Central memory CD8-positive, alpha-beta T cell (primary cell): ENCODE data around the gene KLRF1.

ENCODE experiments used
- ATAC-seq: fragments of 150-1000 bp; cut with Tn5 transposase; replicated peaks from 2 replicates; pipeline ENCODE4 v1.10.0; 2022; ENCODE audit warnings: mild to moderate bottlenecking, moderate FRiP score, moderate number of reproducible peaks; ENCODE audit not compliant: poor library complexity, severe bottlenecking; ENCODE audit errors: extremely low read depth
- DNase-seq, 2 donors: peaks; one replicate each; pipeline ENCODE4 v3.0.0; 2021; ENCODE audit warnings: low spot score in 2 of 2
- H3K27ac Mint-ChIP-seq: one replicate; pipeline ENCODE4 v1.8.0; 2022; ENCODE audit warnings: low read depth, mild to moderate bottlenecking, moderate library complexity, mixed read lengths
- H3K27me3 Mint-ChIP-seq: one replicate; pipeline ENCODE4 v1.8.0; 2022; ENCODE audit warnings: mixed read lengths
- H3K36me3 Mint-ChIP-seq: one replicate; pipeline ENCODE4 v1.8.0; 2022; ENCODE audit warnings: mild to moderate bottlenecking, moderate library complexity, mixed read lengths; ENCODE audit not compliant: insufficient read depth
- H3K4me1 Mint-ChIP-seq: one replicate; pipeline ENCODE4 v1.8.0; 2022; ENCODE audit warnings: mixed read lengths
- H3K4me3 Mint-ChIP-seq: one replicate; pipeline ENCODE4 v1.8.0; 2022; ENCODE audit warnings: mild to moderate bottlenecking, moderate library complexity, mixed read lengths
- H3K9me3 Mint-ChIP-seq: one replicate; pipeline ENCODE4 v1.8.0; 2022; ENCODE audit warnings: mixed read lengths

Gene KLRF1

GRCh38 chr12:9813821-9814798 lies 13.2 kb upstream of the KLRF1 start:
- peak overlapping the region; percentile 88 for H3K4me3 Mint-ChIP-seq
- peak; percentile 94 for ATAC-seq
- H3K9me3 Mint-ChIP-seq, result no peaks in the 10 kb centered on the region
- peak overlapping the region; percentile 88 for H3K27ac Mint-ChIP-seq
- H3K27me3 Mint-ChIP-seq, result peaks cover 18% of the 10 kb centered on the region
- DNase-seq, result peak; percentile 91 to 94
- peaks cover 29% of the 10 kb centered on the region for H3K4me1 Mint-ChIP-seq
- peaks cover 3% of the 10 kb centered on the region for H3K36me3 Mint-ChIP-seq

DNA sequence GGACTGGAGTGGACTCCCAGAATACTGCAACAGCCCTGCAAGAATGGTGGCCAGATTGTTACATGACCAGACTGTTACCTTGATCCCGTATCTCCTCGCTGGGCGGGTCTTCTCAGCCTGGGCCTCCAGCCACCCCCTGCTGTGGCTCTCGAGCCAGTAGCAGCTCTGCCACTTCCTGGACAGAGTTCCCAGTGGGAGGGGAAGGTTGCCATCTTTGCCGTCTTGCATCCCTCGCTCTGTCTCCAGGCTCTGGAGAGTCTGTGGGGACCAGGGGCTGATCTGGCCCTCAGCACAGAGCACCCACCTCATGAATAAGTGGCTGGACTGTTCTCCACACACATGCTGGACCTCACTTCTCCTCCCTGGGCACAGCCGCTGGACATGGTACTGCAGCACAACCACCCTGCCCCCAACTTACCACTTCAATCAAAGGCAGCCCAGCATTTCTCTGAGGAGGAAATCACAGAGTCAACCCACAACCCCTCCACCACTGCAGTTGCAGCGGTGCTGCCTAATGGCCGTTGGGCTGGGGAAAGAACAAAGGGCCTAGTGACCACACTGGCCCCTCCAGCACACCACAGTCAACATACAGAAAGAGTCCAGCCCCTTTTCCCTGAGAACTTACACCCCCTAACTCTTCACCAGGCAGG lies 6.9 kb upstream of the KLRF1 start:
- no peaks in the 10 kb centered on the region for H3K9me3 Mint-ChIP-seq
- H3K4me1 Mint-ChIP-seq, result peaks cover 39% of the 10 kb centered on the region
- no peaks in the 10 kb centered on the region for H3K36me3 Mint-ChIP-seq
- H3K27ac Mint-ChIP-seq, result peak overlapping the region; percentile 41
- ATAC-seq, result no peak
- DNase-seq, result no peak
- H3K4me3 Mint-ChIP-seq, result peak overlapping the region; percentile 69
- no peaks in the 10 kb centered on the region for H3K27me3 Mint-ChIP-seq

- Mint-ChIP-seq H3K27ac (peak overlapping the region; percentile 95), H3K4me1 (peaks cover 23% of the 10 kb centered on the region), H3K27me3 (no peaks in the 10 kb centered on the region), H3K9me3 (no peaks in the 10 kb centered on the region), H3K36me3 (peaks cover 9% of the 10 kb centered on the region), H3K4me3 (peak overlapping the region; percentile 77)
- DNase-seq (no peak), ATAC-seq (no peak)
Observed at GRCh38 chr12:9829483-9829882, 2.2 kb downstream of the KLRF1 start.

- Mint-ChIP-seq H3K4me1 (peaks cover 18% of the 10 kb centered on the region), H3K27ac (peak overlapping the region; percentile 95), H3K36me3 (peaks cover 9% of the 10 kb centered on the region), H3K27me3 (no peaks in the 10 kb centered on the region), H3K9me3 (no peaks in the 10 kb centered on the region), H3K4me3 (peak overlapping the region; percentile 77)
- DNase-seq (no peak), ATAC-seq (no peak)
Observed at GRCh38 chr12:9829982-9830381, 2.7 kb downstream of the KLRF1 start.

DNA sequence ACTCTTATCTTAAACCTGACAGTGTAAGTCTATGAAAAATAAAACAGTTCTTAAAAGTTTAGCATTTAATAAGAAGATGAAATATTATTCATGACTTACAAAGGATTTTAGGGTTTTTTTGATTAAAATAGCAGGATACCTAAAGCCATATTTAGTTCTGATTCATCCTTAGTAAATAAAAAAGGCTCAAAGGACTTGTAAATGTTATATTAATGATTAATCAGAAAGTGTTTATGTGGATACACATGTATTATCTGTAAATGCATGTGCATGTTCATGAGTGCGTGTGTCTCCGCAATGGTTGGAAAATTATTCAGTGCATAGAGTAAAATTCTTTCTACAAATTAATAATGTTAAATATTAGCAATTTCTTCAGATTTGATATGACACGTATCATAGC lies 4.4 kb downstream of the KLRF1 start:
- Mint-ChIP-seq H3K36me3 (peaks cover 9% of the 10 kb centered on the region), H3K9me3 (no peaks in the 10 kb centered on the region), H3K27me3 (no peaks in the 10 kb centered on the region), H3K4me1 (peaks cover 2% of the 10 kb centered on the region), H3K4me3 (no peak overlapping the region), H3K27ac (no peak overlapping the region)
- ATAC-seq (no peak), DNase-seq (no peak)

- ATAC-seq (no peak), DNase-seq (no peak)
- Mint-ChIP-seq H3K27ac (no peak overlapping the region), H3K9me3 (peaks cover 20% of the 10 kb centered on the region), H3K36me3 (peaks cover 19% of the 10 kb centered on the region), H3K4me1 (peaks cover 15% of the 10 kb centered on the region), H3K27me3 (no peaks in the 10 kb centered on the region), H3K4me3 (no peak overlapping the region)
Observed at GRCh38 chr12:9843407-9843806, 16.1 kb downstream of the KLRF1 start.

- ATAC-seq, result no peak
- no peaks in the 10 kb centered on the region for H3K27me3 Mint-ChIP-seq
- no peak for DNase-seq
- peak overlapping the region; percentile 28 for H3K4me3 Mint-ChIP-seq
- H3K4me1 Mint-ChIP-seq, result peaks cover 42% of the 10 kb centered on the region
- peaks cover 53% of the 10 kb centered on the region for H3K36me3 Mint-ChIP-seq
- H3K9me3 Mint-ChIP-seq, result peaks cover 20% of the 10 kb centered on the region
- H3K27ac Mint-ChIP-seq, result no peak overlapping the region
Observed at GRCh38 chr12:9848899-9849298, 21.6 kb downstream of the KLRF1 start.

GRCh38 chr12:9851050-9851449 lies 23.8 kb downstream of the KLRF1 start:
- H3K36me3 Mint-ChIP-seq, result peaks cover 66% of the 10 kb centered on the region
- ATAC-seq (no peak), DNase-seq (no peak)
- peaks cover 59% of the 10 kb centered on the region for H3K4me1 Mint-ChIP-seq
- no peaks in the 10 kb centered on the region for H3K27me3 Mint-ChIP-seq
- H3K27ac Mint-ChIP-seq, result peak overlapping the region; percentile 62
- no peak overlapping the region for H3K4me3 Mint-ChIP-seq
- peaks cover 20% of the 10 kb centered on the region for H3K9me3 Mint-ChIP-seq

GRCh38 chr12:9851927-9852326 lies 24.6 kb downstream of the KLRF1 start:
- Mint-ChIP-seq H3K27me3 (no peaks in the 10 kb centered on the region), H3K27ac (peak overlapping the region; percentile 62)
- ATAC-seq, result no peak

GRCh38 chr12:9856151-9856550 lies 28.9 kb downstream of the KLRF1 start:
- H3K9me3 Mint-ChIP-seq, result no peaks in the 10 kb centered on the region
- peak overlapping the region; percentile 58 for H3K27ac Mint-ChIP-seq
- H3K27me3 Mint-ChIP-seq, result no peaks in the 10 kb centered on the region
- no peak for DNase-seq
- peaks cover 78% of the 10 kb centered on the region for H3K4me1 Mint-ChIP-seq
- peaks cover 66% of the 10 kb centered on the region for H3K36me3 Mint-ChIP-seq
- ATAC-seq, result no peak
- H3K4me3 Mint-ChIP-seq, result no peak overlapping the region

More at GRCh38 chr12:9851927-9852326, 24.6 kb downstream of the KLRF1 start:
- Mint-ChIP-seq H3K4me1 (peaks cover 59% of the 10 kb centered on the region), H3K36me3 (peaks cover 68% of the 10 kb centered on the region), H3K9me3 (peaks cover 13% of the 10 kb centered on the region), H3K4me3 (no peak overlapping the region)
- no peak for DNase-seq

GRCh38 chr12:9856894-9857293 lies 29.6 kb downstream of the KLRF1 start:
- H3K4me1 Mint-ChIP-seq, result peaks cover 75% of the 10 kb centered on the region
- no peak for DNase-seq
- no peak overlapping the region for H3K27ac Mint-ChIP-seq
- no peaks in the 10 kb centered on the region for H3K27me3 Mint-ChIP-seq
- no peak for ATAC-seq
- peaks cover 60% of the 10 kb centered on the region for H3K36me3 Mint-ChIP-seq
- H3K4me3 Mint-ChIP-seq, result no peak overlapping the region
- H3K9me3 Mint-ChIP-seq, result no peaks in the 10 kb centered on the region

- Mint-ChIP-seq H3K36me3 (peaks cover 56% of the 10 kb centered on the region), H3K4me3 (no peak overlapping the region), H3K27me3 (no peaks in the 10 kb centered on the region), H3K27ac (peak overlapping the region; percentile 6), H3K4me1 (peaks cover 76% of the 10 kb centered on the region), H3K9me3 (no peaks in the 10 kb centered on the region)
- ATAC-seq, result no peak
- DNase-seq, result no peak
Observed at GRCh38 chr12:9858135-9858534, 30.9 kb downstream of the KLRF1 start.
